Esophagus squamous epithelium (tissue), 5 donors: Measurements from ENCODE around the gene FLT3. TPM values are rescaled to one million over a fixed set of nuclear protein-coding genes. Genes with fewer than 3 reads are reported as not detected.

ENCODE experiments used
- DNase-seq: peaks from one replicate; lab custom pipeline; 2025; lab: John Stamatoyannopoulos, UW
- H3K27ac ChIP-seq, 4 donors: fragments of 200-600 bp; sonication (generic); one replicate each; pipeline ENCODE4 v1.5.1; 2016 to 2019; ENCODE audit warnings: mild to moderate bottlenecking in 1 of 4
- H3K27me3 ChIP-seq, 4 donors: fragments of 200-600 bp; sonication (generic); 1 replicate in 3 of 4; 2 replicates in 1 of 4; pipeline versions ENCODE4 v1.5.1 to v1.6.0; 2017 to 2021; ENCODE audit warnings: antibody characterized with exemption in 1 of 4
- H3K36me3 ChIP-seq, 3 donors: fragments of 200-600 bp; sonication (generic); one replicate each; pipeline ENCODE4 v1.5.1; 2016 to 2019
- H3K4me1 ChIP-seq, 3 donors: fragments of 200-600 bp; sonication (generic); one replicate each; pipeline ENCODE4 v1.5.1; 2017 to 2019
- H3K4me3 ChIP-seq, 4 donors: fragments of 200-600 bp; sonication (generic); 1 replicate in 3 of 4; 2 replicates in 1 of 4; pipeline ENCODE4 v1.5.1; 2016 to 2019; ENCODE audit warnings: mild to moderate bottlenecking in 2 of 4, moderate library complexity in 1 of 4
- H3K9me3 ChIP-seq, 3 donors: fragments of 200-600 bp; sonication (generic); one replicate each; pipeline ENCODE4 v1.5.1; 2016 to 2019
- POLR2A ChIP-seq, 4 donors: fragments of 450-650 bp; IDR thresholded peaks; one replicate each; pipeline ENCODE4 v1.6.1; 2017; ENCODE audit warnings: antibody characterized with exemption in 4 of 4, mild to moderate bottlenecking in 4 of 4, moderate library complexity in 3 of 4
- WGBS, 2 donors: methylation state at CpG; one replicate each; pipeline ENCODE4 v1.1.5; 2018; 5-methylcytosine and 5-hydroxymethylcytosine counted together
- intact Hi-C: fragments of 100-400 bp; cut with DNase I; formaldehyde crosslinking; loops from one replicate; pipeline ENCODE4 v1.15.0; 2022
- total RNA-seq, 4 donors: library from RNA; depleted of rRNA; stranded (reverse); fragments of >200 nt; gene quantifications; one replicate each; pipeline ENCODE4 v1.1.0, GENCODE V29; 2016
- TF ChIP-seq, protein P1 (sequence below), 6 experiments: fragments of 450-650 bp in 4 of 6; fragments of 200-600 bp in 2 of 6; sonication (generic) in 2 of 6; IDR thresholded peaks; one replicate each; pipeline ENCODE4 v1.5.1; 2016 to 2019; ENCODE audit warnings: antibody characterized with exemption in 6 of 6, mild to moderate bottlenecking in 4 of 6, moderate library complexity in 4 of 6
- donor health status: DM: yes; HTN: yes; CAD: no.

The FLT3 gene
- total RNA-seq, 4 donors from 2014 or later, result 0.09 to 1.5 (median 0.96) TPM

DNA sequence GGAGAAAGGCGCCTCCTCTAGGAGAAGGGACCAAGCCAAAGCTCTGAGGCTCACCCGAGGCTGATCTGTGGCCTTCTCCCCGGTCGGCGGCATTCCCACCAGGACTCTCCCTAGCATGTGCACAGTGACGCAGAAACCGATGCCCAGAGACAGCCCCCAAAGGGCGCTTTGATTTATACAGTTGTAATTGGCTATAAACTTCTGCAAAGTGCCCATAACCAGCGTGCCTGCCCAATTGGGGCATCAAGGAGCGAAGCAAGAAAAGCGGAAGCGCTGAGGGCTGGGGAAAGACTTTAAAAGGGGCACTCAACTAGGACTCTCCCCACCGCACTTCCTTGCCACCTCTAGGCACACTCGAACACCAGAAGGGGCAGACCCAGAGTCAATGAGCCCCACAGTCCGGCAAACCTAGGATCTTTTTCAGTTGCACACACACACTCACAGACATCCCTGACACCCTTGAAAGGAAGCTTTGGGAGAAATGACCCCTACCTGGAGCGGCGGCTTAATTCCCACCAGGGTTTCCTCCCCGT, 133.1 kb downstream of the FLT3 start:
- H3K27me3 ChIP-seq, result peaks cover 41 to 100% (median 60%) of the 10 kb centered on the region in 4 donors
- H3K9me3 ChIP-seq, result no peaks in the 10 kb centered on the region
- no peak overlapping the region for H3K27ac ChIP-seq
- DNase-seq, result no peak
- peaks cover 12 to 41% (median 14%) of the 10 kb centered on the region in 3 donors for H3K4me1 ChIP-seq
- 2 to 19% methylated on average over 5 to 16 of the region's 18 CpGs for WGBS, 2 donors
- H3K36me3 ChIP-seq, result no peaks in the 10 kb centered on the region
- TF ChIP-seq POLR2A (IDR thresholded peaks at IDR 0.05), result no peak
- TF ChIP-seq, protein P1, sequence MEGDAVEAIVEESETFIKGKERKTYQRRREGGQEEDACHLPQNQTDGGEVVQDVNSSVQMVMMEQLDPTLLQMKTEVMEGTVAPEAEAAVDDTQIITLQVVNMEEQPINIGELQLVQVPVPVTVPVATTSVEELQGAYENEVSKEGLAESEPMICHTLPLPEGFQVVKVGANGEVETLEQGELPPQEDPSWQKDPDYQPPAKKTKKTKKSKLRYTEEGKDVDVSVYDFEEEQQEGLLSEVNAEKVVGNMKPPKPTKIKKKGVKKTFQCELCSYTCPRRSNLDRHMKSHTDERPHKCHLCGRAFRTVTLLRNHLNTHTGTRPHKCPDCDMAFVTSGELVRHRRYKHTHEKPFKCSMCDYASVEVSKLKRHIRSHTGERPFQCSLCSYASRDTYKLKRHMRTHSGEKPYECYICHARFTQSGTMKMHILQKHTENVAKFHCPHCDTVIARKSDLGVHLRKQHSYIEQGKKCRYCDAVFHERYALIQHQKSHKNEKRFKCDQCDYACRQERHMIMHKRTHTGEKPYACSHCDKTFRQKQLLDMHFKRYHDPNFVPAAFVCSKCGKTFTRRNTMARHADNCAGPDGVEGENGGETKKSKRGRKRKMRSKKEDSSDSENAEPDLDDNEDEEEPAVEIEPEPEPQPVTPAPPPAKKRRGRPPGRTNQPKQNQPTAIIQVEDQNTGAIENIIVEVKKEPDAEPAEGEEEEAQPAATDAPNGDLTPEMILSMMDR (IDR thresholded peaks at IDR 0.05), result no peak
- no peak overlapping the region for H3K4me3 ChIP-seq
- intact Hi-C loops, result no loop called here

DNA sequence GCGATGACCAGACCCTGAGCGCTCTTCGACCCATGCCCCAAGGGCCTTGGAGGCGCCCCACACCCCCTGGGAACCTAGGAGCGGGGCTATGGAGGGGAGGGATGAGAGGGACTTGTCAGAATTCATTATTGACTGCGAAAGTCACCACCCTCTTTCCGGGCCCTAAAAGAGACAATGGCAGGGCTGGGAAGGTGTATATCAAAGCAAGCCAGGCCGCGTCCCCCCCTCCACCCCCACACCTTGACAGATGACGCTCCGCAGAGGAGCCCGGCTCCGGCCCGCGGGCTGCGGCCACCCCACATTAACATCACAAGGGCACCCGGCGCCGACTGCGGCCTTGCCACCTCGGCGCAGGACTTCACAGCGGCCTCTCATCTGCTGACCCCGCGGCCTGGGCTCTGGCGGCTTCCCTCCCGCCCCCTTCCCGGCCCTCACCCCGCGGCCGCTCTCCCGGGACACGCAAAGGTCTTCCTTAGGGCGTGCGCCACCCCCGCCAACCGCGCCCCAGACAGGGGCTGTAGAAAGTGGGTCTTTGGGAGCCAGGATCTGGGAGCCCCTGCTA, 133.7 kb downstream of the FLT3 start:
- 0 to 12% methylated on average over 5 to 6 of the region's 38 CpGs for WGBS, 2 donors
- peaks cover 41 to 100% (median 60%) of the 10 kb centered on the region in 4 donors for H3K27me3 ChIP-seq
- H3K9me3 ChIP-seq, result no peaks in the 10 kb centered on the region
- TF ChIP-seq, protein P1 (IDR thresholded peaks at IDR 0.05), result no peak
- TF ChIP-seq POLR2A (IDR thresholded peaks at IDR 0.05), result no peak
- peaks cover 12 to 41% (median 14%) of the 10 kb centered on the region in 3 donors for H3K4me1 ChIP-seq
- no peak overlapping the region for H3K4me3 ChIP-seq
- intact Hi-C loops, result no loop called here
- DNase-seq, result no peak
- no peaks in the 10 kb centered on the region for H3K36me3 ChIP-seq
- no peak overlapping the region for H3K27ac ChIP-seq

DNA sequence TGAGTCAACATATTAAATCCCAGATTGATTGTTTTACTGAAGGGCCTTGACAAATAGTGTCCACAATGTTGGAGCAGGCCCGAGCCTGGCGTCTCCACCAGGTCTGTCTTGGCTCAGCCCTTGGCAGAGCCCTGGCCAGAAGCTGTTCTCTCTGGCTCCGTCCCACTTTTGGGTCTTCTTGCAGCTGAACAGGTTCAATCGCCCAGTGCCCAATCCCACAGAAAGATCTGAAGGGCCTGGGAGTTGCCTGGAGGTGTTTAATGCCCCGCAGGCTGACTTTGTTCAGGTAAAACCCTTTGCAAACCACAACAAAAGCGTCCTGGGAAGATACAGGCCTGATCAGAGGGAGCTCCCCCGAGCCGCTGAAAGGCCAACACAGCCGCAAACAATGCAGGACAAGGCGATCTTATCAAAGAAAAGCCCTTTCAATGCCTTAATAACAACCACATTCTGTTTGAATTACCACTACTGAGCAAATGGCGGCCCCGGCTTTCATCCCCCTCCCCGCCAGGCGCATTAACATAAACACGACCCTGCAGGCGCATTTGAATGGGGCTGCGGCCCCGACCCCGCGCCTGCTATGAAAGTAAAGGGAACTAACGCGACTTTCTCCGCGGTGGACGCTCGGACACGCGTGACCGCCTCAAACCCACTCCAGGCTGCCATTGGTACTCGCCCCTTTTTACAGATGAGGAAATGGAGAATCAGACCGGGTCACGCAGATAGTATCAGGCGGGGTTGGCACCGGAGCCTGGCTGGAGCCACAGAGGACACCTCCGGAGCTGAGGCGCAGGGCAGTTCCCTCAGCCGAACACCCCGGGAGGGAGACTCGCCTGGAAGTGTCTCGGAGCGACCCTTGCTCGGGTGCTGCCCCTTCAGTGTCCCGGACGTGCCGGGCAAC, 134.4 kb downstream of the FLT3 start:
- no peak for DNase-seq
- no peak overlapping the region for H3K4me3 ChIP-seq
- peaks cover 14 to 45% (median 15%) of the 10 kb centered on the region in 3 donors for H3K4me1 ChIP-seq
- TF ChIP-seq, protein P1 (IDR thresholded peaks at IDR 0.05), result no peak
- no peak for TF ChIP-seq POLR2A (IDR thresholded peaks at IDR 0.05)
- H3K27me3 ChIP-seq, result peaks cover 41 to 100% (median 57%) of the 10 kb centered on the region in 4 donors
- 8 to 28% methylated on average over 10 to 17 of the region's 45 CpGs for WGBS, 2 donors
- no peaks in the 10 kb centered on the region for H3K9me3 ChIP-seq
- H3K27ac ChIP-seq, result no peak overlapping the region
- intact Hi-C loops, result no loop called here
- H3K36me3 ChIP-seq, result no peaks in the 10 kb centered on the region

DNA sequence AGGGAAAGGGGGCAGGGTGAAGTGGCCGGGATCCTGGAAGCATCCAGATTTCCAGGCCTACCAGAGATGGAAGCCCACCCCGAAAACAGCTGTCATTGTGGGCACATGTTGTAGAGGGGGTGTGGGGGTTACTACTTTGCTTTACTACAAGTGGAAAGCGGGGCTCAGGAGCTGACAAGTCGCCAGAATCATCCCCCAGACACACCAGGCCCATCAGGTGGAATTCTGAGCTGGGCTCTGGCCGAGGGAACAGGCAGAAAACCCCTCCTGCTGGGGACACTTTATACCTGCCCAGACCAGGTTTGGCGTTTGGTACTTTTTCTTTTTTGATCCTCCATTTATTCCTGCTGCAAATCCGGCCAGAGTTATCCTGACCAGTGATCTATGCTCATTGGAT, 135.0 kb downstream of the FLT3 start:
- Histone ChIP-seq H3K9me3 (no peaks in the 10 kb centered on the region), H3K27ac (no peak overlapping the region), H3K4me3 (no peak overlapping the region), H3K27me3 (peaks cover 45 to 100% (median 54%) of the 10 kb centered on the region in 4 donors), H3K4me1 (peaks cover 20 to 49% (median 21%) of the 10 kb centered on the region in 3 donors), H3K36me3 (no peaks in the 10 kb centered on the region)
- DNase-seq, result no peak
- no peak for TF ChIP-seq POLR2A (IDR thresholded peaks at IDR 0.05)
- TF ChIP-seq, protein P1 (IDR thresholded peaks at IDR 0.05), result no peak
- intact Hi-C loops, result no loop called here
- WGBS, 2 donors, result 57 to 58% methylated on average over 7 of the region's 7 CpGs
